Measurements from ENCODE around the gene TFAP2A. TPM values are rescaled to one million over a fixed set of nuclear protein-coding genes. Genes with fewer than 3 reads are reported as not detected.

The TFAP2A gene
- total and polyA plus RNA-seq, 10 of the 15 experiments (the other 5 are each of a cell fraction or from before 2014, with no cell fraction given) = 0.05 to 0.46 (median 0.17) TPM; not detected in 4

DNA sequence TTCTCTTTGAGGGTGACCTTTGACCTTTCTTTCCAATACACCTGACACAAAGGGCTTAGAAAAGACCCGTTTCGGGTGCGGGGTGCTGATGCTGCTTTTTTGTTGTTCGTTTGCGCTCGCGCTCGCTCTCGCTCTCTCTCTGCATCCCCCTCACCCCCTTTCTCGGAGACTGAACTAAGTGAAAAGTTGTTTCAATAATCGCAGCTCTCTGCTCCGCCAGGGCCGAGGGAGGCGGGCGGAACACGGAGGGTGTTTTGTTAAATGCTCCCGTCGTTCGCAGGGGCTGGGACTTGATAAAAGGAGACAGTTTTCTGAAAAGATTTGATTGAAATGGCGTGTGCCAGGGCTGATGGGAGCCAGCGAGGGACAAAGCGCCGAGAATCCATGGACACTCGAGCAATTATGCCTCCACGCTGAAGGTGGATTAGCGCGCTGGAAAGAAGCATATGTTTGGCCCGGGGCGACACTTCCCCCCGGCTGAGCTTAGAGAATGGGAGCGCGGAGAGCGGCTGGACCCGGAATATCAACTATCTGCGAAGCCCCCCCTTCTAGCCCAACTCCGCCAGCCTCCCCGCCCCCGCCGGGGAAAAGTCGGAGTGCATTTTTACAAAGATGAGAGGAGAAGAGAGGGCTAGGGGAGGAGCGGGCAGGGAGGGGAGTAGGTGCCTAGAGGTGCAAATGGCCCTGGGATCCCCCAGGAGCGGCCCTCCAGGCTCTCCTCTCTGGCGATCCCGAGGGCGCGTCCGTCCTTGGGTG lies 25.0 kb downstream of the TFAP2A start:
- H3K27ac ChIP-seq (ENCODE audit: control insufficient read depth, insufficient read depth) = no peak overlapping the region
- H3K27me3 ChIP-seq (replicated peaks in 1 of 2; ENCODE audit: control insufficient read depth in 2 of 2, insufficient read depth in 2 of 2, low read length in 1 of 2) = peaks cover 8 to 42% of the 10 kb centered on the region in 2 experiments
- in situ Hi-C loops (cut with MboI) = no loop called here

More for the DNA sequence above, 25.0 kb downstream of the TFAP2A start:
- ChIA-PET CTCF (no interaction called here), RAD21 (ENCODE audit: unreplicated experiment) (no interaction called here), POLR2A (no interaction called here), SMC1A (ENCODE audit: uncharacterized antibody, unreplicated experiment) (no interaction called here)
- WGBS (ENCODE audit: insufficient coverage, insufficient replicate concordance, low lambda C conversion rate, missing lambda C conversion rate) = 49% methylated on average over 41 of the region's 47 CpGs
- Histone ChIP-seq H2AFZ (ENCODE audit: control insufficient read depth, low read depth, low read length) (no peak overlapping the region), H3K4me2 (ENCODE audit: control insufficient read depth, insufficient read depth) (no peak overlapping the region), H3K79me2 (ENCODE audit: control insufficient read depth, insufficient read depth, low read length) (no peaks in the 10 kb centered on the region), H4K20me1 (ENCODE audit: control insufficient read depth, insufficient read depth) (no peaks in the 10 kb centered on the region), H3K4me3 (no peak overlapping the region), H3K36me3 (ENCODE audit: control insufficient read depth in 2 of 2, insufficient read depth in 2 of 2, low read length in 1 of 2) (no peaks in the 10 kb centered on the region), H3K9me3 (replicated peaks; ENCODE audit: control insufficient read depth, insufficient read depth, low read length) (no peaks in the 10 kb centered on the region; the same call in 1 of the 3 replicates), H3K9ac (ENCODE audit: control insufficient read depth, insufficient read depth, low read length) (no peak overlapping the region), H3K4me1 (ENCODE audit: control insufficient read depth, insufficient read depth, low read length) (no peaks in the 10 kb centered on the region)
- FAIRE-seq = no peak
- TF ChIP-seq, protein P1, sequence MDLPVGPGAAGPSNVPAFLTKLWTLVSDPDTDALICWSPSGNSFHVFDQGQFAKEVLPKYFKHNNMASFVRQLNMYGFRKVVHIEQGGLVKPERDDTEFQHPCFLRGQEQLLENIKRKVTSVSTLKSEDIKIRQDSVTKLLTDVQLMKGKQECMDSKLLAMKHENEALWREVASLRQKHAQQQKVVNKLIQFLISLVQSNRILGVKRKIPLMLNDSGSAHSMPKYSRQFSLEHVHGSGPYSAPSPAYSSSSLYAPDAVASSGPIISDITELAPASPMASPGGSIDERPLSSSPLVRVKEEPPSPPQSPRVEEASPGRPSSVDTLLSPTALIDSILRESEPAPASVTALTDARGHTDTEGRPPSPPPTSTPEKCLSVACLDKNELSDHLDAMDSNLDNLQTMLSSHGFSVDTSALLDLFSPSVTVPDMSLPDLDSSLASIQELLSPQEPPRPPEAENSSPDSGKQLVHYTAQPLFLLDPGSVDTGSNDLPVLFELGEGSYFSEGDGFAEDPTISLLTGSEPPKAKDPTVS (IDR thresholded peaks at IDR 0.05; ENCODE audit: low read depth, low read length) = no peak
- ATAC-seq = no peak
- BruUV-seq (replicated peaks) = no TSS peak
- DNase-seq (ENCODE audit: low read depth, low spot score) = no peak
- intact Hi-C loops (cut with micrococcal nuclease; ENCODE audit: unreplicated experiment) = no loop called here
